T-helper 1 cell (primary cell): ENCODE data around the gene MRPL23.

Experiments
- DNase-seq, 5 donors: peaks; one replicate each; pipeline ENCODE4 v3.0.0-alpha.2; 2012 to 2020

The MRPL23 gene

GRCh38 chr11:1998290-1998689 lies 51.2 kb downstream of the MRPL23 start:
- no peak for DNase-seq

GRCh38 chr11:1998861-1999260 lies 51.7 kb downstream of the MRPL23 start:
- no peak for DNase-seq

- no peak for DNase-seq
Observed at GRCh38 chr11:2002042-2002776, 55.1 kb downstream of the MRPL23 start.

GRCh38 chr11:2002807-2003206 lies 55.7 kb downstream of the MRPL23 start:
- DNase-seq = no peak

- no peak for DNase-seq
Observed at GRCh38 chr11:2004466-2004865, 57.3 kb downstream of the MRPL23 start.
